ENCODE data around the gene SCLY.

Gene SCLY

DNA sequence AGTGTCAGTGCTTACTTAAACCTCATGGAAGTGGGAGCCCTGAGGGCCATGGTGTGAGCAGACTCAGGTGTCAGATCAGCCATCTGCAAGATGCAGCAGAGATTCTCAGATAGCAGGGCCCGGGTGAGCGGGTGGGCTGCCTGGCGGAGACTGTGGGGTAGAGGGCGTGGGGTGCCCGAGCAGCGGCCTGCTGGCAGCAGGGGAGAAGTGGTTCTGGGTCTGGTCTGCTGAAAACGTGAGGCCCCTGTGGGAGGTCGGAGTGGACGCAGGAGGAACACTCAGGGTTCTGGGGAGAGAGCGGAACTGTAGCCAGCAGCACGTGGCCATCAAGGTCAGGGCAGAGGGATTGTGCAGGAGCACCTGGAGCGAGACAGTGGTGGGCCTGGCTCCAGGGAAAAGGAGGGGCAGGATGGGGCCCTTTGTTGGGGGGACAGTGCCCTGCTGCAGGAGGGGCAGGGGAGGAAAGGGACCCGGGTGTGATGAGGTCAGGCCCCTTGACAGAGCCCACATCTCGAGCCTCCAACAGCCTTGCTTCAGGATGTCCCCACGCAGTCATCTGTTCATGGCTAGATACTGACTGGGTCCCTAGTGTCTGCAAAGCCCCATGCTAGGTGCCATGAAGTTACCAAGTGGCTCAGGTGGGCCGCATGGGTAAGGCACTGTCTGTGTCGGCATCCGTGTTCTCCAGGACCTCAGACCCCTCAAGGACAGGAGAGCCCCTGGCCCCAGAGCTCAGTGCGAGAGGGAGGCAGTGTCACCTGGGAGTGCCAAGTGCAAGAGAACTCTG is 36.6 kb downstream of the SCLY start:
- no peak for DNase-seq (ENCODE audit: low spot score)
- FAIRE-seq: no peak

DNA sequence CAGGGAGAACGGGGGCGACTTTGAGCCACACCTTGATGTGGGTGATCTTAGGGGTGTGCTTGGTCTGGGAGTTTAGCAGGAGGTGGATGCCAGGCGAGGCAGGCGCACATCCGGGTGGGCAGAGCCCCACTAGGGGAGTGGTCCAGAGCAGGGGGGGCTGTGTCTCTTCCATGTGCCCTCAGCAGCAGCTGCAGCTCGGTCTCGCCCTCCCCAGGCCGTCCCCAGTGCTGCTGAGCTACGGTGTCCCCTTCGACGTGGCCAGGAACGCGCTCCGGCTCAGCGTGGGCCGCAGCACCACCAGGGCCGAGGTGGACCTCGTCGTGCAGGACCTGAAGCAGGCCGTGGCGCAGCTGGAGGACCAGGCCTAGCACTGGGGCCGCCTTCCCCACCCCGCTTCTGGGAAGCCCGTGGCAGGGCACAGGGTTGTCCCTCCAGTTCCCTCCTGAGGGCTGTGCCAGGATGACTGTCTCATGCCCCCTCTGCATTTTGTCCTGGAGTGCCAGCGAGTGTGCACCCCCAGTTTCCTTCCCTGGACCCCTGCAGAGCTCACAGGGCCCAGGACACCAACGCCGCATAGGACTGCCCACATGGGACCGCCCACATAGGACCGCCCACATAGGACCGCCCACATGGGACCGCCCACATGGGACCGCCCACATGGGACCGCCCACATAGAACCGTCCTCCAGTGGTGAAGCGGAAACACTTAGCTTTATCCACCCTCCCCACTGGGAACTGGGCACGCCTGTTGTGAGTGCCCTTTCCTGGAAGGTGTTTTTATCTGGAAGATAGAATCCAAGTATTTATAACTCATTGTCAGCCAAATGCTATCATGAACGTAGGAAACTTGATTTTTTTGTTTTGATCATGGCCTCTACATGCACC is 37.4 kb downstream of the SCLY start:
- DNase-seq (ENCODE audit: low spot score): peak; percentile 78
- FAIRE-seq: peak; percentile 53

DNA sequence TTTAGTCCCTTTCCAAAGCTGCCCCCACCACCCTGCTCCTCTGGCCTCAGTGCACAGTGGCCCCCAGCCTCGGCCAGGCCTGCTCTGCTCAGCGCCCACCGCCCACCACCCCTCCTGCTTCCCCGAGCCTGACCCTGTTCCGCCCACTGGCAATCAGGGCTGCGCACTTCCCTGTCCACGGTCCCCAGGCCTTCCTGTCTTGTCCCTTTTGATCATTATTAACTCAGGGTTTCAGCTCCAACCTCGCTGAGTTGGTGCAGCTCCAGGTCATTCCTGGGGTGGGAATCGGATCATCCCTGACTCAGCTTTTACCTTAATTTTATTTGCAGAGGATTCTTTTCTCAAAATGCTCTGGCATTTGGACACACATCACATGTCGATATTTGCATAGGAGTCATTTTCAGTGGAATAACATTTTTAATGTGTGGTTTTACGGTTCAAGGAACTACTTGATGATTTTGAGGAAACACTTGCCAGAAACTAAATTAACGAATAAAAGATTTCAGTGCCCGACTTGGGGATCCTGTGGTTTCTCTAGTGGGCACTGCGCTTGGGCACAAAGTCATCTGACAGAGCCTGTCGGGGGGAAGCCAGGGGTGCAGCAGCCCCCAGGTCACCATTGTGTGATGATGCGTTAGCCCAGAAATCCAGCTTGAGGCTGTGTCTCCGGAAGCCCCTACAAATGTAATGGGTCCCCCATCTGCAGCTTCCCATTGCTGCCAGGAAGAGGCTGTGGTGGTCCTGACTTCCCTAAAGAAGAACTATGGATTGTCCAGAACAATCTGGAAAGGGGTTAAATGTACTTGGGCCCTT is 38.3 kb downstream of the SCLY start:
- no peak for DNase-seq (ENCODE audit: low spot score)
- no peak for FAIRE-seq

DNA sequence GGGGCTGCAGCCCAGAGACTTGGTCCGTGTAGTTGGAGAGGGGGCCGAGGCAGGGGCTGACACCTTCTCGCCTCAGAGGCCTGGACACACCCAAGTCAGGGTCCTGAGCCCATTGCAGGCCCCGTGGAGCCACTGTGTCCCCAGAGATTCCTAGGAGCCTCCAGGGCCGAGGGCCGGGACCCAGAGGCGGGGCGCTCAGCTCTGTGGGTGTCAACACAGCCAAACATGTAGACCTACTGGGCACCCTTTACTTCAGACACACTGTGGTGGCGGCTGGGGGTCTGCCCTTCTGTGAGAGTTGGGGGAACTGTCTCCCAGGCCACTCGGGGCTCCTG is 38.9 kb downstream of the SCLY start:
- DNase-seq (ENCODE audit: low spot score): no peak
- FAIRE-seq: no peak

DNA sequence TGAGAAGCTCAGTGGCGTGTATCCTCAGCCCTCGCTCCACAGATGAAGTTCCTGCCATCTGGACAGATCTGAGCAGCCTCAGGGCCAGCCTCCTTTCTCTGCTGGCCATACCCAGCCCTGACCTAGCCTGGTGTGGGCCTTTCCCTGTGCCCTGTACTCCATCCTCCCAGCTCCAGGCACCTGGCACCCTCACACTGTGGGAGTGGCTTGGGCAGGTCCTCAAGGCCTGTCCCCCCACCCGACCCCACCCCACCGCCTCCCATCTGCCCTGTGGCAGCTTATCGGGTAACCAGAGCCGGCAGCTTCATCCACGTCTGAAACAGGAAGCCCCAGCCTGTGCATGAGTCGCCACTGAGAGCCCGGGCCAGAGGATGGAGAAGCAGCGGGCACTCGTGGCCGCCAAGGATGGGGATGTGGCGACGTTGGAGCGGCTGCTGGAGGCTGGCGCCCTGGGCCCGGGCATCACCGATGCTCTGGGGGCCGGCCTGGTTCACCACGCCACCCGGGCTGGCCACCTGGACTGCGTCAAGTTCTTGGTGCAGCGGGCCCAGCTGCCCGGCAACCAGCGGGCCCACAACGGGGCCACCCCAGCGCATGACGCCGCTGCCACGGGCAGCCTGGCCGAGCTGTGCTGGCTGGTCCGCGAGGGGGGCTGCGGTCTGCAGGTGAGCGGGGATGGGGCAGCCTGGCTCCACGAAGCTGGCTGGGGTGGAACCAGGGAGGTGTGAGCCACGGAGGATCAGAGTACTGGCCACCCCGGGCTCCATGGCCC is 39.4 kb downstream of the SCLY start, which contains the start of gene ESPNL:
TSS of gene ESPNL (plus strand) at position 292 of the 772 bp plus-strand sequence. CDS start at position 372, 80 bp downstream.
- FAIRE-seq: no peak
- DNase-seq (ENCODE audit: low spot score): no peak

DNA sequence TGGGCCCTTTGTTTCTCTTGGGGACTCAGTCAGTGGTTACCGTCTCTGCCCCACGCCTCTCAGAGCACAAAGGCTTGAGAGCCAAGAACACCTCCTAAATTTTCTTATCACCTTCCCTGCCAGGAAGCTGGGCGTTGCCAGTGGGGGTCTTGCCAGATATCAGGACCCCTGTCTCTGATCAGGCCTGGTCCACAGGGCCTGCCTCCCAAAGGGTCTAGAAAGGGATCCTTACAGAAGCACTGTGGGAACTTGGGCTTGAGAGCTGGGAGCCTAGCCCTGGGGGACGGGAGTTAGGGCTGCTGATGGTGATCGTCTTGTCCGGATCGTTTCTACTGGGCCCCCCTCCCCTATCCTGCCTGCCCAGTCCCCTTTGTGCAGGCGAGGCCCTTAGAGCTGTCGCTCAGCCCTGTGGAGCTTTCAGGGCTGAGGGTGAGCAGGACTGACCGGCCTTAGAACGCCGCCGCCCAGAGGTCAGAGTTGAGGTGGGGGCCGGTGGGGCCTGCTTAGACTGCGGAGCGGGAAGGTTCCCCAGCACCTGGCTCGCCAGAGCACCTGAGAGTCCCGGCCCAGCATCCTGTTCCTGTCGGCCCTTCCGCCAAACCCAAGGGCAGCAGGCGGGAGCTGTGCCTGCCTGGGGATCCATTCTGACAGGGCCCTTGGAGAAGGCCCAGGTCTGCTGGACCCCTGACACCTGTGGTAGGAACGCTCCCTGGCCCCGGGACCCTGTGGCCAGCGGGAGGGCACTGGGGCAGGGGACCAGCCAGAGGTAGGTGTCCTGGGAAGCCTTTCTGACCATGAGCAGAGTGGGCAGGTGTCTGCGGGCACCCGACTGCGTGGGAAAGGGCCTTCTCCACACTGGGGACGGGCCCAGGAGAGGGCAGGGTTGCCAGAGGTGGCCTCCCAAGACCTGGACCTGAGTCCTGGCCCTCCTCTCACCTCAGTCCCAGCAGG is 40.3 kb downstream of the SCLY start:
- FAIRE-seq: no peak
- DNase-seq (ENCODE audit: low spot score): no peak

DNA sequence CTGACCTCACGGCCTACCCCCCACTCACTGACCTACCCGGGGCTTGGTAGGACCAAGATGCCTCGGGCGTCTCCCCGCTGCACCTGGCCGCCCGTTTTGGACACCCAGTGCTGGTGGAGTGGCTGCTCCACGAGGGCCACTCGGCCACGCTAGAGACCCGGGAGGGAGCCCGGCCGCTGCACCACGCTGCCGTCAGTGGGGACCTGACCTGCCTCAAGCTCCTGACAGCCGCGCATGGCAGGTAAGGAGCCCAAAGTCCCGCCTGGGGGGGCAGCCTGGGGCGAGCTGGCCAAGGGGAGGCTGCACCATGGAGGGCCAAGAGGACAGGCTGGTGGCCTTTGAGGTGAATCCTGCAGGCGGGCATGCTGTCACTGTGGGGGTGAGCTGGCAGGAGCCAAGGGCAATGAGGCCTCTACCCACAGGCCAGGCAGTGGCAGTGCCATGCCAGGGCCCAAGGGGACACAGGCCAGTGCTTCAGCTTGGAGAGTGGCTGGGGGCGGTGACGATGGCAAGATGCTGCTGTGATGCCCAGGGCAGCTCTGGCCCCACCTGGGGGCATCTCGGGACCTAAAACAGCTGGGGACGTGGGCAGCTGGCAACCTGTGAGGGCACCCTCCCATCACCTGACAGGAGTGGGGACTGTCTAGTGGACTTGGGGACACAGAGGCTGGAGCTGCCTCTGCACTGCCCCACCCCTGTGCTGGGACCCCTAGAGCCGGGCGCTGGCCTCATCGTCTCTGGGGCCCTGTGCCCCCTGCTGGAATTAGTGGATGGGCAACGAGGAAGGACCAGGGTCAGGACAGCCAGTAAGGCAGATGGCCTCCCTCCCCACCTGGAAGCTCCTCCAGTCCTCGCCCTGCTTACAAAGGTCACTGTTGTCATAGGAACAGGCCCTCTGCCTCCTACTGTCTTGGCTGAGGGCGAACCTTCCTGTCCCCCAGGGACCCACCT is 41.4 kb downstream of the SCLY start:
- FAIRE-seq (no peak), DNase-seq (ENCODE audit: low spot score) (no peak)

DNA sequence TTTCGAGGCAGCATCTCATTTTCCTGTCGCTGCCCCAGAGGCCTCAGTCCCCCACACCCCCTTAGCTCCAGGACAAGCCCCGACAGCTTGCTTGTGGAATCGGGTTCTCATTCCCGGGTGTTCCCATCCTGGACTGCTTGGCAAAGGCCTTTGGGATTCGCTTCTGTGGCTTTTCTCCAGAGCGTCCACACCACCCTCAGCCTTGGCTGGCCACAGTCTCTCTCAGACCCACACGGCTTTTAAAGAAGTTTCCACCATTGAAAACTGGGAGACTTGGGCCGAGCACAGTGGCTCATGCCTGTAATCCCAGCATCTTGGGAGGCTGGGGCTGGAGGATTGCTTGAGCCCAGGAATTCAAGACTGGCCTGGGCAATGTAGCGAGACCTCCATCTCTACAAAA is 42.1 kb downstream of the SCLY start:
- DNase-seq (ENCODE audit: low spot score) (no peak), FAIRE-seq (no peak)

DNA sequence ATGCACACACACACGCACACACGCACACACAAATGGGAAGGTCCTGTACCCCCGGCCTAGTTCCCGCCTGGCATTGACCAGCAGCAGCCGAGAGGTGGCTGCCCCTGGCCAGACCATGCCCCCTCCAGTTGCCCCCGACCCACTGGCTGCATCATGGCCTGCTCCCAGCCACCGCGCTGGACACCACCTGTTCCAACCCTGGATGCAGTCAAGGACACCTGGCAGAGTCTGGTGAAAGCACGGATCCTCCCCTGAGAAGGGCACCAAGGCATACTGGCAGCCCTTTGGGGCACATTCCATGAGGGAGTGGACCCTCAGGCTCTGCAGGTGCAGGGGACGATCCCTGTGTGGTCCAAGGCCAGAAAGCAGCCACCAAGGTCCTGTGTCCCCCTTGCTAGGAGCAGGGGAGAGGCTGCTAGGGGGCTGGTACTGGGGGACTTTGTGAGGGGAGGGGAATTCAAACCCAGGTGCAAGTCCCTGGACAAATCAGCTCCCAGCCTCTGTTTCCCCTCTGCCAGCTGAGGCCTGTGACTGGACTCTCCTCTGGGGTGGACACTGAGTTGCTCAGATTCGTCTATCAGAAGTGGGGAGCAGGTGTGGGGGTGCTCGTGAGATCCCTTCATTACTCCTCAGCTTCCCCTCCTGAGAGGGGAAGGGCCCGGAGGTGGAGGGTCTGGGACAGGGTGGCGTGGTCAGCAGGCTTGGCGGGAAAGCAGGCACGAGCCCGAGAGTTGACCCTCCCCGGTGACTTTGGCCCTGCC is 42.8 kb downstream of the SCLY start:
- DNase-seq (ENCODE audit: low spot score) (no peak), FAIRE-seq (no peak)

DNA sequence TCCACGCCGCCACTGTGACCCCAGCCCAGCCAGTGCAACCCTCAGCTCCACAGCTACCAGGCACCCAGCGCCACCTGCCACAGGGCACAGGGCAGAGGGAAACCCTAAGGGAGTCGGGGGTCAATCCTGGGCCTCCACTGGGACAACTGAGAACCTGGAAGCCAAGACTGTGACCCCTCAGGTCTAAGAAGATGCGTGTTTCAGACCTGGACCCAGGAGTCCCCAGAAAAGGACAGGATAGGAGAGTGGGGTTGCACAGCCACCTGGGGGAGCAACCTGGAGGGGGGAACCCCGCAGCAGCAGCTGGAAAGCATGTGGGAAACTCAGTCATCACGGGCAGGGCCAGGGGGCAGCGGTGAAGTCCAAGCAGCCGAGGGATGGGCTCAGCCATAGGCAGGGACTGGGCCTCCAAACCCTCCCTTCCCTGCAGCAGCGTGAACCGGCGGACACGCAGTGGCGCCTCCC is 43.5 kb downstream of the SCLY start:
- DNase-seq (ENCODE audit: low spot score) (no peak), FAIRE-seq (no peak)

DNA sequence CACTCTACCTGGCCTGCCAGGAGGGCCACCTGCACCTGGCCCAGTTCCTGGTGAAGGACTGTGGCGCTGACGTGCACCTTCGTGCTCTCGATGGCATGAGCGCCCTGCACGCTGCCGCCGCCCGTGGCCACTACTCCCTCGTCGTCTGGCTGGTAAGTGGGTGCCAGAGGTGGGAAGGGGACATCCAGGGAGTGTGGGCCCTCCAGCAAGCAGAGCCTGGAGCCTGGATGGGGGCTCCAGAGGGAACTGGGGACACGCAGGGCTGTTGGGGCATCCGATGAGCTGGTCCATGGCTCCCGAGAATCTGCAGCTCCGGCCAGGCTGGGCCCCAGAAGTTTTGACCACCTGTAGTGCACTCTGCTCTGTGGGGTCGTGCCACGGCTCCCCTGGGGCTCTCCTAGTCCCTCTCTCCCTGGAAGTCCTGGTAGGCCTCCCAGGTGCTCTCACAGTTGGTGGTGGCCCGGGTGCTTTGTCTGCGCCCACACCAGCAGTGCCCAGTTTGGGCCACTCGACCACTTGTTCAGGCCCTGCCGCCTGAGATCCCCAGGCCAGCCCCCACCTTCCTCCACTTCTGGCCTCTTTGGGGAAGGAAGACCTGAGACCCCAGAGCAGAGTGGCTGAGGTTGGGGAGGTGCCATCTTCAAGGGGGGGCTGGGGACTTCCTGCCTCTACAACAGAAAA is 44.0 kb downstream of the SCLY start:
- FAIRE-seq: no peak

DNA sequence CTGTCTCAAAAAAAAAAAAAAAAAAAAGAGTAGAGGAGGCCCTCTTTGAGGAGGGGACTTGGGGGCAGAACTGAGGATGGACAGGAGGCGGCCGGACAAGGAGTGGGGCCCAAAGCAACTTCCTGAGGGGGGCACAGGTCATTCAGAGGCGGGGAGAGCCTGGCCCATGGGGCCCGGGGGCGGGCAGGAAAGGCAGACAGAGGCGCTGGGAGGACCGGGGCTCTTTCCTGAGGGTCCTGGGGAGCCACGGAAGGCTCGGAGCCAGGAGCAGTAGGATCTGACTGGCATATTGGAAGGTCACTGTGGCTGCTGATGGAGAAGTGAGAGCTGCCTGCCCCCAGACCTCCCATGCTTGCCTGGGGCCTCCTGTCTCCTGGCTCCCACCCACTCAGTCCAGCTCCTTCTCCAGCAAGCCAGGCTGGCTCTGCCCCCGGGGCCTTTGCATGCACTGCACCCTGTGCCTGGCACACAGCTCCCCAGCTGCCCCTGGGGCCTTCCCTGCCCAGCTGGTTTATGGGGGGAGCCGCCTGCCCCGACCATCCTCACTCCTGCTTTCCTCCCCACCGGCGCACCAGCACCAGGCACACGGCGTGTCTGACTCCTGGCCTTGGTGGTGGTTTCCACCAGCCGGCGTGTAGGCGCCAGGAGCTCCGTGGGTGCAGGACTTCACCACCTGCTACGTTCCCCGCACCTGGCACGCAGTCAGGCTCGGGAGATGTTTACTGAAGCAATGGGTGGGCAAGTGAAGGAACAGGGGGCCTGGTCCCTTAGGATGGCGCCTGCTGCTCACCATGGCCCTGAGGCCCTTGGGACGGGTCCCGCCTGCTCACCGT is 44.9 kb downstream of the SCLY start:
- DNase-seq (ENCODE audit: low spot score): no peak
- FAIRE-seq: no peak

More for the DNA sequence above, 44.0 kb downstream of the SCLY start:
- no peak for DNase-seq (ENCODE audit: low spot score)

DNA sequence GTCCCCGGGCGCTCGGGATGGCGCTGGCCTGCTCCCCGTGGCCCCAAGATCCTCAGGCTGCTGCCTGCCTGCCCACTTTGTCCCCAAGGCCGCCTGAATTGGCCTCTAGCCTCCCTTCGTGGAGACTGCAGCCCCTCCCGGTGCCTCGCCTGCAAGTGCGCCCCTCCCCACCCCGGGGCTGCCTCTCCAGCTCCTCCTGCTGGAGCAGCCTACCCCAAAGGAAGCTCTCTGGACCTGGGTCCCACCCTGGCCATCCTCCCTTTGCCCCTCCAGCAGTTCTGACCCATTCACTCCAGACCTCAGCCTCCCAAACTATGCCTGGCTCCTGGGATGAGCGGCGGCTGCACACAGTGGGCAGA is 45.5 kb downstream of the SCLY start:
- DNase-seq (ENCODE audit: low spot score) (no peak), FAIRE-seq (no peak)

DNA sequence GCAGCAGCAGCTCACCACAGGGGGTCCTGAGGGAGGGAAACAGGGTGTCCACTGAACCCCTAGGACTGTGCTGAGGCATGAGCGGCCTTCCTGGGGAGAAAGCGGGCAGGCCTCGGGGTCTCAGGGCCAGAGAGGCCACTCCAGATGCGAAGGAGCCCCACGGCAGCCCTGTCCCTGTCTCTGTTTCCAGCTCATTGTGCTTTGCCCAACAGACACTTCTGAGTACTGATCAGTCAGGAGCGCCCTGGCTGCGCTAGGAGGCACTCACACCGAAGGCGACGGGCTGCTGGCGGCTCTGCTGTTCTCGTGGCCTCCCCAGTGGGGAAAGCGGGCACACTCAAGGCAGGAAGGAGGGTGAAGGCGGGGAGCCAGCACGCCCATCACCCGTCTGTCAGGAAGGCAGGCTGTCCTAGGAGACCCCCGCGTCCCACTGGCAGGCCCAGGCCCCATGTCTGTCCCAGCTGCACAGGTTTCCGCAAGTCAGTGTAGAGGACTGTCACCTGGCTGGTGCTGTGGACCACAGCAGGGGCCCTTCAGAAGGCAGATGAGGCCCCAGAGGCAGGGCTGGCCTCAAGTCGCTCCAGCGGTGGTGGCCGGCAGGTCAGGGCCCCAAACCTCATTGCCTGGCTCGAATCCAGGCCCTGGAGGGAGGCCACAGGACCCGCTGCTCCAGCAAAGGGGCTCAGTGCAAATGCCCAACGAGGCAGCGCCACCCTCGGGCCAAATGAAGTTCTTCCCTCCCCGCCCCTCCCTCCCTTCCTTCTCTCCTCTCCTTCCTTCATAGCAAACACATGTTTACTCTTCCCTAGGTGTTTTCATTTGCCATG is 46.1 kb downstream of the SCLY start:
- FAIRE-seq: no peak
- no peak for DNase-seq (ENCODE audit: low spot score)
